T47D (cell line): Measurements from ENCODE around the gene UROC1.
A peak's percentile ranks its signal among the peaks of the same experiment; 100 is the strongest.

Experiments
- DNase-seq, 2 experiments: peaks; one replicate each; pipeline versions ENCODE4 v3.0.0 to v3.0.0-alpha.2; 2011 to 2012; ENCODE audit warnings: low read depth in 1 of 2, low spot score in 1 of 2
- JUND ChIP-seq: IDR thresholded peaks from 2 replicates; pipeline ENCODE4 v1.6.1; 2012; ENCODE audit warnings: low read depth
- in situ Hi-C: cut with HindIII; loops from 2 replicates; pipeline ENCODE4 v1.10.0; 2016; ENCODE audit warnings: low sequenced_read_pairs, low pct_unique_long_range_greater_than_20kb

The UROC1 gene

DNA sequence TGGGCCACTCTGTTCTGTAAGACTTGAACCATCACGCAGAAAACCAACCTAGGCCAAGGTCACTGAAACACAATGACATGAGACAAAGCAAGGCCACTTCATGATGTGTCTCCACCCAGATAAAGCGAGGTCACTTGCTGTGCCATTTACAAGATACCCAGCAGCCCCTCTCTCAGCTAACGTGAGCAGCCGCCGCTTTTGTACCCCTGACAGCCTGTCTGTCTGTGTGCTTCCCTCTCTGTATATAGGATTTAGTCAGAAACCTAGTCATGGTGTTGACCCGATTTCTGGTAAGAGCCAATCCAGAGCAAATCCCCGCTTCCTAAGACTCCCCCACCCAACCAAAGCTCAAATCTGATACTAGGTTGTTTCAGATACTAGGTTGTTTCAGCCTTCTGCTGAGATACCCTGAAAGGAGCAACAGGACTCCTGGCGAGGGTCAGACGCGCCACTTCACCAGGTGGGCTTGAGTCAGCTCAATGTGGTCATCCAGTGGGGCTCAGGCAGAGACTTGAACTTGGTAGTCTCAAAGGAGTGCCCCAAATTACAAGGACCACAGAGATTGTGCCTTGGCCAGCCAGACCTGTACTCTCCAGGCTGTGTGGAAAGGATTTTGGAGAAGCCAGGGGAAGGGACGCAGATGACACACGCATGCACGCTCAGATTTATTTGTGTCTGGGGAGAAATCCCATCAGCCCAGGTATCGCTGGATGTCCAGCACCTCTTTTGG, 38.8 kb downstream of the UROC1 start:
- in situ Hi-C loops, result no loop called here

DNA sequence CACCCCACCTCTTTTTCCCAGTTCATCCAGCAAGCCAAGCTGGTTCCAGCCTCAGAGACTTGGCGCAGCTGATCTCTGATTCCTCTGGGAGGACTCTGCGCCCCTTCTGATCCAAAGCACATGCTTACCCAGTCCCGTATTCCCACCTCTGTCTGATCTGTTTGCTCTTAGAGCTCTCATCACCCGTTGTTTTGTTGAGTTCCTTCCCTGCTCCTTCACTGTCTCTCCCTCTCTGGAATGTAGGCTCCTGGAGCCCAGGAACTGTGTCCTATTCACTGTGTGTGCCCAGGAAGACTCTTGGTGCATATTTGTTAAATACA, 40.6 kb downstream of the UROC1 start:
- peak; percentile 26 to 61 for DNase-seq
- in situ Hi-C loops, result no loop called here
- no peak for TF ChIP-seq JUND

More for the DNA sequence above, 38.8 kb downstream of the UROC1 start:
- no peak for TF ChIP-seq JUND
- DNase-seq, result no peak

DNA sequence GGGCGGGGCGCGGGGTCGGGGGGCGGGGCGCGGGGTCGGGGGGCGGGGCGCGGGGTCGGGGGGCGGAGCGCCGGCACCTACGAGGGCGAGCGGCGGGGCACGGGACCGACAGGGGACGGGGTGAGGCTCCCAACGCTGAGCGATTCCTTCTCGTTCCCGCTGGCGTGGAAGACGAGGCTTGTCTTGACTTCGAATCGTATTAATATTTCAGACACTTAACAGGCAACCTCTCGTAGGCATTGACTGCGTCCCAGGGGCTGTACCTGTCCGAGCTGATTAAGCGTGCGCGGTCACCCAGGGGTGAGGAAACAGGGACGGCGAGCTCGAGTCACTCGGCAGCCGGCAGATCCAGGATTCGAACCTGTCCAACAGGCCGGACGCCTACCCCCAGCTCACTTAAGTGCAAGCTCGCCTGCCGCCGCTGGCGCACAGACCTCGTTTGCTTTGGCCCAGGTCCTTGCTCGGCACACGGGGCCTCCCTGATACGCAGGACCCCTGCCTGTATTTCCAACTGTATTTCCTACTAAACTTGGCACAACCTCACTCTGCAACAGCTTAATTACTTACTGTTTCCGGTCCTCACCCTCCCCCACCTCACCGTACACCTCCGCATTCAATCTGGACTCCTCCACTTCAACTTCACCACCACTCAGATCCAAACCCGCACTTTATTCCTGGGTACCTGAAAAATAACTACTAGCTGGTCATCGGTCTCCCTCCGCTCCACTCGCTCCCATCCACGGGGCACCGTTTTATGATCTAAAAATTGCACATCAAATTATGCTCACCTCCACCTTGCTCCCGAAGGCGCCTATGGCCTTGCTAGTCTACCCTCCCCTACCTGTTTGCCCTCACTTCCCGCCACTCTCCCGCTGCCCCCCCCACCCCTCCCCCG, 41.2 kb downstream of the UROC1 start:
- no peak for TF ChIP-seq JUND
- peak; percentile 83 to 91 for DNase-seq
- in situ Hi-C loops, result no loop called here

DNA sequence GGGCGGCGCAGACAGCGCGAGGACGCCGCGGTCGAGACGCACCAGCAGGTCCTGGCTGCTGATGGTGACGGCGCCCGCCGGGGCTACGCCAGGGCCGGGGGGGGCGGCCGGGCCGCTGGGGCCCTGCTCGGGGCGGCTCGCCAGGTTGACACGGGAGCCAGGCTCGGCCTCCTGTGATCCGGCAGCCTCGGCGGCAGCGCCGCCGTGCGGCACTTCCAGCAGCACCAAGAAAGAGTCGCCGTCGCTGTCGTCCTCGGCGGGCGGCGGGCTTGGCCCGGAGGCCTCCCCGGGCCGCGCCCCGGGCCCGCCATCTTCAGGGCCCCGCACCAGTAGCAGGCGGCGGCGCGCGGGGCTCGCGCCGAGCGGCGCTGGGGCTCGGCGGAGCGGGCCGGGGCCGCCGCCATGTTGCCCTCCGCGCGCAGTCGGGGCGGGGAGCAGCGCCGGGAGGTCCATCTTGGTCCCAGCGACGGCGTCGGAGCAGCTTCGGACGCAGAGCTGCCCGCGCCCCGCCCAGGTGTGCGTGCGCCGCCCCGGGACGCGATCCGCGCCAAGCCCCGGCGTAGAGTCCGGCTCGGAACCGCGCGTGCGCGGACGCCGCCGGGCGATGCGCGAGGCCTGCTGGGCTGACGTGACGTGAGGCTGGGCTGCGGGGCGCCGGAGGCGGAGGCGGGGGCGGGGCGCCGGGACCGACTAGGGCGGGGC, 42.0 kb downstream of the UROC1 start, which contains the start of gene ZXDC:
TSS of gene ZXDC (minus strand) at position 479 of the 702 bp plus-strand sequence. CDS start at position 453, 26 bp downstream.
- in situ Hi-C loops, result no loop called here
- peak; percentile 97 to 99 for DNase-seq
- TF ChIP-seq JUND, result no peak

DNA sequence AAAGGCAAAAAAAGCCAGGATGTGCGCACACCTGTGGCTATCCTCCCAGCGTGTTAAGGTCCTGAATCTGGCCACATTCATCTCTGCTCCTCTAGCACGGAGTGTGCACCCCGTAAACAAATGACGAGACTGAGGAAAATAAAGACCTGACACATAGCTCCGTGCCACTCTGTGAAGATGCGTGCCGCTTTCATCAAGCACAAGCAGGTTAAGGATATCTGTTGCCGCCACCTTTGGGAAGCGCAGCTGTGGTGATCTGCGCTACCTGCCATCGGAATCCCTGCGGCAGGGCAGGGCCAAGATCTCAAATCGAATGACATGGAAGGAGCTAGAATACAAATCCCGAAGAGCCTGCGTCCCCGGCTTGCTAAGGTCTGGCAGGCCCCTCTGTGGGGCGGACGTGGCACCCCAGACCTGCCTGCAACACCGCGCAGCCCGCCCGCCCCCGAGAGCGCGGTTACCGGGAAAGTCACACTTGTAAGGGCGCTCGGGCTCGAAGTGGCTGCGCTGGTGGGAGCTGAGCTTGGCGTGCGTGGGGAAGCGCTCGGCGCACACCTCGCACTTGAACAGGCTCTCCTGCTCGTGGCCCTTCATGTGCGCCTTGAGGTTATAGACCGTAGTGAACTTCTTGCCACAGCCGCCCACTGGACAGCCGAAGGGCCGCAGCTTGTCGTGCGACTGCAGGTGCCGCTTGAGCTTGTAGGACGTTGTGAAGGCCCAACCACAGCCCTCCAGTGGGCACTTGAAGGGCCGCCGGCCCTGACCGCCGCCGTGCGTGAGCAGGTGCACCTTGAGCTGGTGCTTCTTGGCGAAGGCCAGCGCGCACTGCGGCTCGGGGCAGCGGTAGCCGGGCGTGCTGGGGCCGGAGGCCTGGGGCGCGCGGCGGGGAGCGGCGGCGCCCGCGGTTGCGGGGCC, 42.8 kb downstream of the UROC1 start:
- in situ Hi-C loops, result no loop called here
- peak; percentile 34 to 65 for DNase-seq
- no peak for TF ChIP-seq JUND

DNA sequence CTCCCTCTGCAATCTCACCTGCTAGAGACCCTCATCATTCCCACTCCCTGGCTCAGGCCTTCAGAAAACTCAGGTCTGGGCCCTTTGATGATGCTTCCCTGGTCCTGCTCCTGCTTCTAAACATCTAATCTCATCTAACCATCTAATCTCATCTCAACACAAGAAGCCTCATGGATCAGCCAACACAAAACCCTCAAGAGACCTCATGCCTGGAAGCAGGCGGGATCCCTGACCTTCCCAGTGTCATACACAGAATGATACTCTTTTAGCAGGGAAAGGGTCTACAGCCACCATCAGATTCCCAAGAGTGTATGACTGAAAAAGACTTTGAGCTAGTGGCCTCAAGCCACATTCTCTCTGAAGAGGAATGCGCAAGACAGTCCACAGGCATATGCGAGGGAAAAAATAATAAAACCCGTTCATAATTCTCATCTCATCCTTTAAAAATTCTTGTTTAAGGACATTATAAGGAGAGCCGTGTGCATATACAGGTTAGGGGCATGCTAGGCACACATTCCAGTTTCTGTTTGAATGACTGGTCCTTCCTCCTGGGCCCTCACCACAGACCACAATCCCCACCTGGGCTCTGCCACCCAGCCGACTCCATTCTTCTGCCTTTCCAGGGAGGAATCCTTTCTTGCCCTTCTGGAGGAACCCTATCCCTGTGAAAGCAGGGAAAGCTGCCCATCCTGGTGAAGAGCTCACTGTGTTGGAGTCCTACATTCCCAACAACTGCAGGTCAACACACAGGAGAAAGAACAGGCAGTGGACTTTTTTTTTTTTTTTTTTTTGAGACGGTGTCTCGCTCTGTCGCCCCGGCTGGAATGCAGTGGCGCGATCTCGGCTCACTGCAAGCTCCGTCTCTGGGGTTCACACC, 44.0 kb downstream of the UROC1 start:
- no peak for TF ChIP-seq JUND
- in situ Hi-C loops, result no loop called here
- peak in 1 of 2 experiments; percentile 10 for DNase-seq

DNA sequence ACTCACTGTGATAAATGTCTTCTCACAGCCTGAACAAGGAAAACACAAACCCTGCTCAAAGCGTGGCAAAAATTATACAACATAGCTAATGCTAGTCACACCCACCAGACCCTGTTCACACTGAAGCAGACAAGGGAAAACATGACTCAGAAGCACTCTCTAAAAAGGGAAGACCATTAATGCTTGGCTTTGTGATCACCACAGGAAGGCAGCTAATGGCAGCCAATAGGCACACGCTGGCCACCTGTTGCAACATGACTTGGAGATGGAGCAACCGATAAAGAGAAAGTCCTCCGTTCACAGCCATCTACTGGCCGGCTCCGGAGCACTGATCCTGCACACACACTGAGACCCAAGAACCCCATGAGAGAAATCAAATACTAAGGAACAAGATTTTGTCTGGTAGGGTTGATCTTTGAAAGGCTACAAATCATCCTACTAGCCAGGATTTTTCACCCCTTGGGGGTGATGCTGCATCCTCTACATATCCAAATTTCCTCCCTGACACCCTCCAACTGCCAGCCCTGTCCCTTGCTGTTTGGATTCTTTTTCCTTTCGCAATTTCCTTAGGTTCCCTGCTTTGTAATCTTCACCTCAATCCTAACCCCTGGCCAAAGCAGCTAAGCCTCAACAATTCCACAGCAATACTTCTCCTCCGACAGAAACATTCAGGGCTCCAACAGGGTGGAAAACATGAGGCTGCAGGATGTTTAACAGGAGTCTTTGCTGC, 45.1 kb downstream of the UROC1 start:
- no peak for TF ChIP-seq JUND
- DNase-seq, result peak; percentile 82 to 85
- in situ Hi-C loops, result no loop called here

DNA sequence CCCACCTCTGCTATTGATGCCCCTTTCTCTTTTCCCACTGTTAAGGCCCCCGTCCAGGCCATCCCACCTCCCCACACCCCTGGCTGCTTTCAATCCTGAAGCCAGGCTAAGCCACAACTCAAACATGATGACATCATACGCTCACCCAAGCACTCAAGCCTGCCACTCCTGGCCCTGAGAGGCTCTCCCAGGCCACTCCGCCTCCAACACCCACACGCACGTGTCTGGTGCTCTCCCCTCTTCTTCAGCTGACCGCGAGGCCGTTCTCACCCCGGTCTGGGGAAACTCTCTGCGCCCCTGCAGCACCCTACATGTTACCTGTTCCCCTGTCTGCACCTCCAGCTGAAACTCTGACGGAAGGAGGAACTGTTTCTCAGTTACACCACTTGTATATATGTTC, 48.1 kb downstream of the UROC1 start:
- in situ Hi-C loops, result no loop called here
- TF ChIP-seq JUND, result no peak
- no peak for DNase-seq

DNA sequence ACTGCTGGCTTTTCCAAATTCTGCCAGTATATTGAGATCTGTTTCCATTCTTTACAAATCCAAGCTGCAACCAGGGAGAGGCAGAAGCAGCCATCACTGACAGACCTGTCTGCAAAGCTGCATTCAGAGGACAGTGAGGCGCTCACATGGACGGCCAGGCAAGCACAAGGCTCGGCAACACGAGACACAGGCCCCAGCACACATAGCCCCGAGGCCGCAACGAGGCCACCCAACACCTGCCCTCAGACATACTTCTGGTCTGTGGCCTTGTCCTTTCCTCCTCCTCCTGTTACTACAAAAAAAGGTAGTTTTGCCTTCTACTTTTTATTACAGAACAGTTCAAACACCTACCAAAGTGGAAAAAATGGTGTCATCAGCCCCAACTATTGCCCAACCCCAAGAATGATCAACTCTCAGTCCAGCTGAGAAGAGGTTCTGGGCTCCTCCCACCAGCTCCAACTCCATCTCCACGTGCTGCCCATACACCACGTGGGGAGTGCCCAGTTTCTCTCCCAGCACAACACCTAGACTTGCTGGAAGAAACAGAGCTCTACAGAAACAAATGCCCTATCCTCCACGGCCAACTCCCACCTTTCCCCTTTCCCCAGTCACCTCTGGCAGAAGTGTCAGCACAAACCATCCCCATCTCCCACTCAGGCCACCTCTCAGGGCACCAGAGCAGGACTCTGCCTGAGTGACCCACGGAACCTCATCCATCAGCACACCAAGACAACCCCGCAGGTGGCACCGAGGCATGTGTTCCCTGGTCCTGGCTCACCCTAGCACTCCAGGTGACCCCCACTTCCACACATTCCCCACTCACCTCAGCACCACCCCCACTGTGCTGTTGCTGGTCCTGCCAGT, 49.3 kb downstream of the UROC1 start:
- in situ Hi-C loops, result no loop called here
- no peak for TF ChIP-seq JUND
- DNase-seq, result no peak

DNA sequence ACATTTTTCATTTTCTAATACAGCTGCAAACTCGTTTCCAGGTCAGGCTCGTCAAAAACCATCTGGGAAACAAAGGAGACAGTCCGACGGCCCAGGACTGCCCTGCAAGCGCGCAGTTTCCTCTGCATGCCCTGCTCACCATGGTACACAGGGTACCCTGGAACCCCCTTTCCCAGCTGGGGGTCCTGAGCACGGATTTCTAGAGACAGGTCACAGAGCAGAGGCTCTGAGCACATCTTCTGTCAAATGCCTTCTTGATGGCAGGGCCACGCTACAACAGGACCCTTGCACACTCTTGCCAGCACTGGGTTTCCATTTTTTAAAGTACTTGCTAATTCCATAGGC, 50.0 kb downstream of the UROC1 start:
- in situ Hi-C loops, result no loop called here
- TF ChIP-seq JUND, result no peak
- no peak for DNase-seq
